HG03460 (cell line): ENCODE data around the gene CGB3.
"Not testable (repeated sequence)": the region's sequence is repeated elsewhere in the genome, so short reads cannot be mapped to it uniquely, and the experiment has no call there.

Experiments
- ATAC-seq: cut with Tn5 transposase; IDR thresholded peaks from one replicate; pipeline ENCODE4 v1.9.1; 2021; ENCODE audit not compliant: unreplicated experiment

CGB3 gene

DNA sequence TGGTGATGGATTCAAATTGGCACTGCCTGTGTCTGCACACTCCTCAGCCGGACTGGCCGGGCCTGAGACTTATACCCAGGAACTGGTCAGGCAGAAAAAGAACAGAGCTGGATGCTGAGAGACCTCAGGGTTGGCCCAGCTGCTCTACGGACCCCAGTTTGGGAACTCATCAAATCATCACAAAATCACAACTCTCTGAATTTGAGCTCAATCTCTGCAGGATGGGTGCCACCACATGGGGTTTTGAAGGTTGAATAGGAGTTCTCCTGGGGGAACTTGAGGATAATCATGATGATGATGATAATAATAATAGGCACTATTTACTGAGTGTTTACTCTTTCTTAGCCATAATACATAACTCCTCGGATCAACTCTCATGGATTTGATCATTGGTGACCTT, 18.5 kb upstream of the CGB3 start:
- ATAC-seq: not testable (repeated sequence)

DNA sequence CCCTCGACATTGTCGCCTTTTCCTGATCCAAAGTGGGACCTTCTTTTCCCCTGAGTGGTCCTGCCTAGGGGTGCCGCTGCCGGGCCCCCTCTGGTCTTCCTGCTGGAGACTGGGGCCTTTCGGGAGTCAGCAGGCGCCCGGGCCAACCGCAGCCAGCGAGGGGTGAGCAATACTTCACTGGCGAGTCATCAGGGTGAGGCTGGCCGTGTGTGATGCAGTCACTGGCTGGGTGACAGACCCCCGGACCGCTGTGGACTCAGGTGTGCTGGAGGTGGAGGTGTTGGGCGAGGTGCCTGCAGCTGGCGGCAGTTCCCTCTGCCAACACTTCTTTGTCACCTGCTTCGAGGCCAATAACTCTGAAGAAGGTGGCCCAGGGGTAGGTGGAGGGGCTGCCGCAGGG, 18.0 kb upstream of the CGB3 start:
- ATAC-seq: no peak

- ATAC-seq: not testable (repeated sequence)
Measured at GRCh38 chr19:49039736-49040135, 15.6 kb upstream of the CGB3 start.

DNA sequence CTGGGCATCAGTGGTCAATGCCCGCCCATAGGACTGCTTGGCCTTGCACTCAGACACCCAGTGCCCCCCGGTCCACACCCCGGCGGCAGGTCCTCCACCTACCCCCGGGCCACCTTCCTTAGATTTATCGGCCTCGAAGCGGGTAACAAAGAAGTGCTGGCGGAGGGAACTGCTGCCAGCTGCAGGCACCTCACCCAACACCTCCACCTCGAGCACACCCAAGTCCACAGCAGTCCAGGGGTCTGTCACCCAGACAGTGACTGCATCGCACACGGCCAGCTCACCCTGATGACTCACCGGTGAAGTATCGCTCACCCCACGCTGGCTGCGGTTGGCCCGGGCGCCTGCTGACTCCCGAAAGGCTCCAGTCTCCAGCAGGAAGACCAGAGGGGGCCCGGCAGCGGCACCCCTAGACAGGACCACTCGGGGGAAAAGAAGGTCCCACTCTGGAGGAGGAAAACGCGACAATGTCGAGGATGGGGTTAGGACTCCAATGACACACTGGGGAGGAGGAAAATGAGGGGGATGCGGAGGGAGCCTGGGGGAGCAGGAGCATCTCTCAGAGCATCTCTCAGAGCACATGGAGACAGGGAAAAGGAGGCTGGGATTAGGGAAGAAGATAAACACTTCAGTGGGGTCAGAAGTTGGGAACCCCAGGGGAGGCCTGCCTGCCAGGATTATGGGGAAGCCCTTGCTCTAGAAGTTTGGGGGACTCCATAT, 14.6 kb upstream of the CGB3 start:
- not testable (repeated sequence) for ATAC-seq

GRCh38 chr19:49038111-49038510, 14.0 kb upstream of the CGB3 start:
- not testable (repeated sequence) for ATAC-seq

GRCh38 chr19:49036815-49037214, 12.7 kb upstream of the CGB3 start, which contains the start of gene CGB1:
TSS of gene CGB1 (minus strand) at chr19:49036895. CDS start at chr19:49036711, 184 bp downstream.
- not testable (repeated sequence) for ATAC-seq

DNA sequence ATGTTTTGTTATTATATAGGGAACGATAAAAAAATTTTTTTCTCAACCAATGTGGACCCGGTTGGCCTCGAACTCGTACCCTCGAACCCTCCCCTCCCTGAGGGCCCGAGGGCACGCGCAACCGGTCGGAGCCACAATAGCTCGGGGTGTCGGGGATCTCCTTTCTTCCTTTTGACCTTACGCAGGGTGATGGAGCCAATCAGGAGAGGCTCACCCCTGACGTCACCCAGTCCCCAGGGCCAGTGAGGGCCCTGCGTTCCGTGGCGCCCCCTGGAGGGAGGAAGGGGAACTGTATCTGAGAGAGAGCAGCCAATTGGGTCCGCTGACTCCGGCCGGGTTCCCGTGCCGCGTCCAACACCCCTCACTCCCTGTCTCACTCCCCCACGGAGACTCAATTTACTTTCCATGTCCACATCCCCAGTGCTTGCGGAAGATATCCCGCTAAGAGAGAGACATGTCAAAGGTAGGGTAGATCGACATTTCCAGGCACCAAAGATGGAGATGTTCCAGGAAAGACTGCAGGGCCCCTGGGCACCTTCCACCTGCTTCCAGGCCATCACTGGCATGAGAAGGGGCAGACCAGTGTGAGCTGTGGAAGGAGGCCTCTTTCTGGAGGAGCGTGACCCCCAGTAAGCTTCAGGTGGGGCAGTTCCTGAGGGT, 7.6 kb upstream of the CGB3 start, which contains the start of gene CGB2:
Gene CGB2, plus strand, starts transcription at position 249 of the 660 bp plus-strand sequence. Its CDS starts 206 bp downstream, at position 455.
- not testable (repeated sequence) for ATAC-seq

DNA sequence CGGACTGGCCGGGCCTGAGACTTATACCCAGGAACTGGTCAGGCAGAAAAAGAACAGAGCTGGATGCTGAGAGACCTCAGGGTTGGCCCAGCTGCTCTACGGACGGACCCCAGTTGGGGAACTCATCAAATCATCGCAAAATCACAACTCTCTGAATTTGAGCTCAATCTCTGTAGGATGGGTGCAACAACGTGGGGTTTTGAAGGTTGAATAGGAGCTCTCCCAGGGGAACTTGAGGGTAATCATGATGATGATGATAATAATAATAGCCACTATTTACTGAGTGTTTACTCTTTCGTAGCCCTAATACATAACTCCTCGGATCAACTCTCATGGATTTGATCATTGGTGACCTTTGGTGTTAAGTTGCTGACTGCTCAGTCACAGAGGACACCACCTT, 6.2 kb upstream of the CGB3 start:
- ATAC-seq: not testable (repeated sequence)

GRCh38 chr19:49029749-49030148, 5.6 kb upstream of the CGB3 start:
- not testable (repeated sequence) for ATAC-seq

- not testable (repeated sequence) for ATAC-seq
Measured at GRCh38 chr19:49028686-49029085, 4.6 kb upstream of the CGB3 start.

GRCh38 chr19:49025599-49025998, 1.5 kb upstream of the CGB3 start:
- ATAC-seq: not testable (repeated sequence)

- ATAC-seq: not testable (repeated sequence)
Measured at GRCh38 chr19:49025088-49025487, 955 bp upstream of the CGB3 start.

DNA sequence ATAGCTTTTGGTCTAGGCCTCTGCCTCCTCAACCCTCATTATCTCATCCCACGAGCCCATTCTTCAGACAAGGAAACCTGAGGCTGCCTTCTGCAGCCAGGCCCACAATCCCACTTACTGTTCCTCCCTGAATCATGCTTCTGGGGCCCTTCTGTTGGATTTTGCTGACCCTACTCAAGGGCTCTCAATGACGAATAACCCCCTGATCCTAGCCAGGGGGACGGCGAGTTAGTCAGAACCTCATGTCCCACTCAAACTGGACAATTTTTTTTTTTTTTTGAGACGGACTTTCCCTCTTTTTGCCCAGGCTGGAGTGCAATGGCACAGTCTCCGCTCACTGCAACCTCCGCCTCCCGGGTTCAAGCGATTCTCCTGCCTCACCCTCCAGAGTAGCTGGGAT, 2.0 kb downstream of the CGB3 start:
- ATAC-seq: no peak

DNA sequence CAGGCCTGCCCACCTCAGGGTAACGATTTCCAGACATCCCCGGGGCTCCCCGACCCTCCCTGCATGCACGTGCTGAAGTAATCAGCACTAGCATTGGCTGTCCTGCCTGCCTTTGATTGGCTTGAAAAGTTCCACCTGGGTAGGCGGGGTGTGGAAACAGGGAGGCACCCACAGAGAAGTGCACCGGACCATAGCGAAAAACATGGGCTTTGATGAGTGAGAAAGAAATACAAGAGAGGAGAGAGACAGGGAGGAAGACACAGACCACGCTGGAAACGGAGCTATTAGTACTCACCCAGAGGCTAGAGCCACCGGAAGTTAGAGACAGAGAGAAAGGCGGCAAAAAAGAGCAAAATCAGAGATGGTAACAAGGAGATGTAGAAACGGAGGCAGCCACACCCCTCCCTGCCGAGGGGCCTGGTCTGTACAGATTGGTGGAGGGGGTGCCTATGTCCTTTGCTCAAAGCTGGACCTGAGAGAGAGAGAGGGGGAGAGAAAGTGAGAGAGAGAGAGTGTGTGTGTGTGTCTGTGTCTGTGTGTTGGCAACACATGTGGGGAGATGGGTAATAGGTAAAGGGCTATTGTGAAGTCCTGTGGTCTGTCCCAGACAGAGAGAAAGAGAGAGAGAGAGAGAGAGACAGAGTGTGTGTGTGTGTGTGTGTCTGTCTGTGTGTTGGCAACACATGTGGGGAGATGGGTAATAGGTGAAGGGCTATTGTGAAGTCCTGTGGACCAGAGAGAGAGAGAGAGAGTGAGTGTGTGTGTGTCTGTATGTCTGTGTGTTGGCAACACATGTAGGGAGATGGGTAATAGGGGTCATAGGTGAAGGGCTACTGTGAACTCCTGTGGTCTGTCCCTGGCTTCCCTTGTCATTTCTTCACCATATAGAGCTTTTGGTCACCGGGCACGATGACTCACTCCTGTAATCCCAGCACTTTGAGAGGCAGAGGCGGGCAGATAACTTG, 2.9 kb downstream of the CGB3 start:
- no peak for ATAC-seq

DNA sequence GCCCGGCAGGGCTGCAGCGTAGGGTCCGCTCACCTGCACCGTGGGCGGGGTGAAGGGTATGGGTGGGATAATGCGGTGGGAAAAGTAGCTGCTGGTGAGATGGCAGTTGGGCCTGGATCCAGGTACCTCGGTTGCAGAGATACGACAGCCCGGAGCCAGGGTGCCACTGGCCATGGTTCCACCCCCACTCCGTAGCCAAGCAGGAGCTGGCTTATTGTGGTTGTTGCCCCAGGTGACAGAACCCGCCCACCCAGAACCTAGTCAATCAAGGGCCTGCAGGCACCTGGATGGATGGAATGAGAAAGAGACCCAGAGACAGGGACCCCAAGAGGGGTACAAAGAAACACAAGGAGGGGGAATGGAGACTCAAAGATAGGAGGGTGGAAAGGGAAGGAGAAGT, 3.8 kb downstream of the CGB3 start:
- no peak for ATAC-seq

- ATAC-seq: no peak
Measured at GRCh38 chr19:49019242-49019932, 4.7 kb downstream of the CGB3 start.

GRCh38 chr19:49018388-49019241, 5.5 kb downstream of the CGB3 start:
- not testable (repeated sequence) for ATAC-seq

DNA sequence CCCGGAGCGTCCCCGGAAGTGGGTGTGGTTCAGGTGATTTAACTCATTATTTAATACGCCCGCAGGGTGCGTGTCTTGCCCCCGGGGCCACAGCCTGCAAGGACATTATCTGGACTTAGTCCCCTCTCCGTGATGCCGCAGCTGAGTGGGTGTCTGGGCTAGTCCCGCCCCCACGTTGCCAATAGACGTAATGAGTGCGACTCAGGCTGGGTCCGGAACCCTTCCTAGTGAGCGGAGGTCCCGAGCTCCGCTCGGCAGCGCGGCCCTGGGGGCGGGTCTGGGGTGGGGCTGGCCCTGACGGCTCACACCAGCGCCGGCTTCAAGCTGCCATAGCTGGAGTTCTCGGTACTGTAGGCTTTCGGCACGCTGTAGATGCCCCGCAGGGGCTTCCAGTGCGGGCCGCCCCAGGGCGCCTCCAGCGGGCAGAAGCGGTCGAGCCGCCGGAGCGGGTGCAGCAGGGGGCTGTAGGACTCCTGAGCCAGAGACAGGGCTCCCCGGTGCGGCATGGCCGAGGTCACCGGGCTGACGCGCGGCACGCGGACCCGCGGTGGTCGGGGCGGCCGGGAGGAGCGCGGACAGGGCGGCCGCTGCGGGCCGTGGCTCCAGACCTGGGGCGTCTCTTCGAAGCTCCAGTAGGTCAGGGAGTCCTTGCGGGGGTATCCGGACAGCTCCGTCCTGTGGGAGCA, 6.3 kb downstream of the CGB3 start:
- no peak for ATAC-seq

DNA sequence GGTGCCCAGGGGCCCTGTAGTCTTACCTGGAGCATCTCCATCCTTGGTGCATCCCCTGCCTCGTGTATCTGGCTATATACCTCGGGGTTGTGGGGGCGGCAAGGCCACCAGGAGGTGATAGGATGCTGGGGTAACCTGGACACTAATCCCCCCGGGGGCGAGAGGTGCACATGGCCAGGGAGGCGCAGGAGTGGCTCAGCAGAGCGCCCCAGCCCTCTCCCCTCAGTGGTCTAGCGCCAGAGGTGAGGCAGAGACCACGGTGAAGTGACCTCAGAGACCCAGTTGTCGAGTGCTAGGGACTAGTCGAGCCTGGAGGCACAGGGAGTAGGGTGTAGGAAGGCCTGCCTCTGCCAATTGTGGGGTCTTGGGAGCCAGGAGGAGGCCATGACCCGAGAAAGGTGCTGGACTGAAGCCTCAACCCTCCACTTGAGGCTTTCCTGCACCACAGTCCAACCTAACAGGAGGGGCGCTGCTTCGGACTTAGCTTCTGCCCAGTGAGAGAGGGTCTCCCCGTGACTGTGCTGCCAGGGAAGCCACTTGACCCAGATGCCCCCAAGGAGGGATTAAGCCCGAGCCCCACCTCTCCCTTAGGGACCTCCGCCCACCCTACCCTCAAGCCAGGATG, 7.0 kb downstream of the CGB3 start, which contains the start of gene LHB:
Gene LHB, minus strand, starts transcription at position 51 of the 625 bp plus-strand sequence. Its CDS starts 10 bp downstream, at position 41.
- no peak for ATAC-seq
